ENCODE measurements around the gene RPL34.

RPL34 gene

GRCh38 chr4:108586778-108587177, 33.6 kb upstream of the RPL34 start:
- Histone ChIP-seq H3K27ac (ENCODE audit: low read length, poor library complexity, severe bottlenecking) (no peak overlapping the region), H4K91ac (ENCODE audit: low read length) (no peak overlapping the region), H2BK120ac (ENCODE audit: low read depth, low read length) (no peak overlapping the region), H2AFZ (ENCODE audit: low read depth, low read length) (no peak overlapping the region), H3K27me3 (ENCODE audit: control insufficient read depth in 1 of 2, insufficient read depth in 1 of 2, low read length in 2 of 2) (no peaks in the 10 kb centered on the region), H3K18ac (ENCODE audit: low read depth in 1 of 2, low read length in 2 of 2) (no peak overlapping the region), H3K79me1 (replicated peaks; ENCODE audit: low read length, poor library complexity, severe bottlenecking) (no peaks in the 10 kb centered on the region), H3K4ac (ENCODE audit: low read depth in 1 of 2, low read length in 2 of 2) (no peak overlapping the region), H3K14ac (ENCODE audit: low read length in 2 of 2) (no peak overlapping the region), H3K4me3 (ENCODE audit: insufficient read depth in 1 of 2, low read depth in 1 of 2, low read length in 2 of 2) (no peak overlapping the region), H2BK15ac (ENCODE audit: low read depth, poor library complexity, severe bottlenecking) (no peak overlapping the region), H2AK5ac (ENCODE audit: low read length, severe bottlenecking) (no peak overlapping the region), H3K4me1 (ENCODE audit: control insufficient read depth, insufficient read depth, low read depth, low read length) (no peaks in the 10 kb centered on the region), H3K9me3 (ENCODE audit: control insufficient read depth, low read length) (no peaks in the 10 kb centered on the region), H3K9ac (ENCODE audit: low read length) (no peak overlapping the region), H3K4me2 (ENCODE audit: low read length, poor library complexity, severe bottlenecking) (no peak overlapping the region), H3K36me3 (ENCODE audit: control insufficient read depth in 1 of 2, insufficient read depth in 2 of 2, low read depth in 1 of 2, low read length in 2 of 2) (no peaks in the 10 kb centered on the region), H2BK12ac (ENCODE audit: low read length in 2 of 2) (no peak overlapping the region), H4K8ac (ENCODE audit: low read length) (no peak overlapping the region), H3K23ac (ENCODE audit: low read length in 2 of 2) (no peak overlapping the region), H2BK5ac (ENCODE audit: low read depth, low read length, poor library complexity, severe bottlenecking) (no peak overlapping the region)
- WGBS, result 92% methylated on average over 3 of the region's 3 CpGs
- no peak for DNase-seq

GRCh38 chr4:108588878-108589277, 31.5 kb upstream of the RPL34 start:
- Histone ChIP-seq H2BK12ac (ENCODE audit: low read length in 2 of 2) (no peak overlapping the region), H3K9ac (ENCODE audit: low read length) (no peak overlapping the region), H2BK15ac (ENCODE audit: low read depth, poor library complexity, severe bottlenecking) (no peak overlapping the region), H3K18ac (ENCODE audit: low read depth in 1 of 2, low read length in 2 of 2) (no peak overlapping the region), H3K14ac (ENCODE audit: low read length in 2 of 2) (no peak overlapping the region), H3K4me1 (ENCODE audit: control insufficient read depth, insufficient read depth, low read depth, low read length) (no peaks in the 10 kb centered on the region), H2BK5ac (ENCODE audit: low read depth, low read length, poor library complexity, severe bottlenecking) (no peak overlapping the region), H4K8ac (ENCODE audit: low read length) (no peak overlapping the region), H3K4ac (ENCODE audit: low read depth in 1 of 2, low read length in 2 of 2) (no peak overlapping the region), H2AK5ac (ENCODE audit: low read length, severe bottlenecking) (no peak overlapping the region), H3K27ac (ENCODE audit: low read length, poor library complexity, severe bottlenecking) (no peak overlapping the region), H2AFZ (ENCODE audit: low read depth, low read length) (no peak overlapping the region), H3K79me1 (replicated peaks; ENCODE audit: low read length, poor library complexity, severe bottlenecking) (no peaks in the 10 kb centered on the region), H3K4me3 (ENCODE audit: insufficient read depth in 1 of 2, low read depth in 1 of 2, low read length in 2 of 2) (no peak overlapping the region), H4K91ac (ENCODE audit: low read length) (no peak overlapping the region), H3K4me2 (ENCODE audit: low read length, poor library complexity, severe bottlenecking) (no peak overlapping the region), H3K9me3 (ENCODE audit: control insufficient read depth, low read length) (no peaks in the 10 kb centered on the region), H3K27me3 (ENCODE audit: control insufficient read depth in 1 of 2, insufficient read depth in 1 of 2, low read length in 2 of 2) (no peaks in the 10 kb centered on the region), H3K23ac (ENCODE audit: low read length in 2 of 2) (no peak overlapping the region), H3K36me3 (ENCODE audit: control insufficient read depth in 1 of 2, insufficient read depth in 2 of 2, low read depth in 1 of 2, low read length in 2 of 2) (no peaks in the 10 kb centered on the region), H2BK120ac (ENCODE audit: low read depth, low read length) (peak overlapping the region; percentile 54)
- 91% methylated on average over 1 of the region's 1 CpG for WGBS
- DNase-seq, result no peak

GRCh38 chr4:108589961-108590360, 30.4 kb upstream of the RPL34 start:
- no peak overlapping the region for H3K23ac ChIP-seq (ENCODE audit: low read length in 2 of 2)
- no peaks in the 10 kb centered on the region for H3K27me3 ChIP-seq (ENCODE audit: control insufficient read depth in 1 of 2, insufficient read depth in 1 of 2, low read length in 2 of 2)
- no peak overlapping the region for H2BK120ac ChIP-seq (ENCODE audit: low read depth, low read length)

GRCh38 chr4:108590776-108591175, 29.6 kb upstream of the RPL34 start:
- Histone ChIP-seq H3K36me3 (ENCODE audit: control insufficient read depth in 1 of 2, insufficient read depth in 2 of 2, low read depth in 1 of 2, low read length in 2 of 2) (no peaks in the 10 kb centered on the region), H3K18ac (ENCODE audit: low read depth in 1 of 2, low read length in 2 of 2) (no peak overlapping the region), H2BK12ac (ENCODE audit: low read length in 2 of 2) (no peak overlapping the region), H3K27ac (ENCODE audit: low read length, poor library complexity, severe bottlenecking) (no peak overlapping the region), H3K79me1 (replicated peaks; ENCODE audit: low read length, poor library complexity, severe bottlenecking) (no peaks in the 10 kb centered on the region), H3K4me2 (ENCODE audit: low read length, poor library complexity, severe bottlenecking) (no peak overlapping the region), H2AFZ (ENCODE audit: low read depth, low read length) (no peak overlapping the region), H2BK15ac (ENCODE audit: low read depth, poor library complexity, severe bottlenecking) (no peak overlapping the region), H3K4ac (ENCODE audit: low read depth in 1 of 2, low read length in 2 of 2) (no peak overlapping the region), H3K9ac (ENCODE audit: low read length) (no peak overlapping the region), H2BK120ac (ENCODE audit: low read depth, low read length) (no peak overlapping the region), H3K14ac (ENCODE audit: low read length in 2 of 2) (no peak overlapping the region), H4K8ac (ENCODE audit: low read length) (no peak overlapping the region), H3K9me3 (ENCODE audit: control insufficient read depth, low read length) (no peaks in the 10 kb centered on the region), H3K27me3 (ENCODE audit: control insufficient read depth in 1 of 2, insufficient read depth in 1 of 2, low read length in 2 of 2) (no peaks in the 10 kb centered on the region), H3K23ac (ENCODE audit: low read length in 2 of 2) (no peak overlapping the region), H4K91ac (ENCODE audit: low read length) (no peak overlapping the region), H3K4me1 (ENCODE audit: control insufficient read depth, insufficient read depth, low read depth, low read length) (no peaks in the 10 kb centered on the region), H2AK5ac (ENCODE audit: low read length, severe bottlenecking) (no peak overlapping the region), H2BK5ac (ENCODE audit: low read depth, low read length, poor library complexity, severe bottlenecking) (no peak overlapping the region), H3K4me3 (ENCODE audit: insufficient read depth in 1 of 2, low read depth in 1 of 2, low read length in 2 of 2) (no peak overlapping the region)
- no peak for DNase-seq
- no CpG with 5 or more reads among the region's 1 CpG for WGBS

More at GRCh38 chr4:108589961-108590360, 30.4 kb upstream of the RPL34 start:
- H3K79me1 ChIP-seq (replicated peaks; ENCODE audit: low read length, poor library complexity, severe bottlenecking), result no peaks in the 10 kb centered on the region
- H3K4me3 ChIP-seq (ENCODE audit: insufficient read depth in 1 of 2, low read depth in 1 of 2, low read length in 2 of 2), result no peak overlapping the region
- 83% methylated on average over 2 of the region's 2 CpGs for WGBS
- H2AFZ ChIP-seq (ENCODE audit: low read depth, low read length), result no peak overlapping the region
- no peak overlapping the region for H3K9ac ChIP-seq (ENCODE audit: low read length)
- H3K9me3 ChIP-seq (ENCODE audit: control insufficient read depth, low read length), result no peaks in the 10 kb centered on the region
- no peak overlapping the region for H2BK15ac ChIP-seq (ENCODE audit: low read depth, poor library complexity, severe bottlenecking)
- no peaks in the 10 kb centered on the region for H3K4me1 ChIP-seq (ENCODE audit: control insufficient read depth, insufficient read depth, low read depth, low read length)
- no peak overlapping the region for H3K14ac ChIP-seq (ENCODE audit: low read length in 2 of 2)
- no peak overlapping the region for H4K8ac ChIP-seq (ENCODE audit: low read length)
- H2BK5ac ChIP-seq (ENCODE audit: low read depth, low read length, poor library complexity, severe bottlenecking), result no peak overlapping the region
- no peak overlapping the region for H3K4ac ChIP-seq (ENCODE audit: low read depth in 1 of 2, low read length in 2 of 2)
- H3K4me2 ChIP-seq (ENCODE audit: low read length, poor library complexity, severe bottlenecking), result no peak overlapping the region
- no peak overlapping the region for H2BK12ac ChIP-seq (ENCODE audit: low read length in 2 of 2)
- peak overlapping the region; percentile 89 for H2AK5ac ChIP-seq (ENCODE audit: low read length, severe bottlenecking)
- no peaks in the 10 kb centered on the region for H3K36me3 ChIP-seq (ENCODE audit: control insufficient read depth in 1 of 2, insufficient read depth in 2 of 2, low read depth in 1 of 2, low read length in 2 of 2)
- H3K27ac ChIP-seq (ENCODE audit: low read length, poor library complexity, severe bottlenecking), result no peak overlapping the region
- H3K18ac ChIP-seq (ENCODE audit: low read depth in 1 of 2, low read length in 2 of 2), result no peak overlapping the region
- no peak overlapping the region for H4K91ac ChIP-seq (ENCODE audit: low read length)
- DNase-seq, result no peak

Measured in mesenchymal stem cell (in vitro differentiated cells and primary cell).